ENCODE results near the gene LILRB5.

DNA sequence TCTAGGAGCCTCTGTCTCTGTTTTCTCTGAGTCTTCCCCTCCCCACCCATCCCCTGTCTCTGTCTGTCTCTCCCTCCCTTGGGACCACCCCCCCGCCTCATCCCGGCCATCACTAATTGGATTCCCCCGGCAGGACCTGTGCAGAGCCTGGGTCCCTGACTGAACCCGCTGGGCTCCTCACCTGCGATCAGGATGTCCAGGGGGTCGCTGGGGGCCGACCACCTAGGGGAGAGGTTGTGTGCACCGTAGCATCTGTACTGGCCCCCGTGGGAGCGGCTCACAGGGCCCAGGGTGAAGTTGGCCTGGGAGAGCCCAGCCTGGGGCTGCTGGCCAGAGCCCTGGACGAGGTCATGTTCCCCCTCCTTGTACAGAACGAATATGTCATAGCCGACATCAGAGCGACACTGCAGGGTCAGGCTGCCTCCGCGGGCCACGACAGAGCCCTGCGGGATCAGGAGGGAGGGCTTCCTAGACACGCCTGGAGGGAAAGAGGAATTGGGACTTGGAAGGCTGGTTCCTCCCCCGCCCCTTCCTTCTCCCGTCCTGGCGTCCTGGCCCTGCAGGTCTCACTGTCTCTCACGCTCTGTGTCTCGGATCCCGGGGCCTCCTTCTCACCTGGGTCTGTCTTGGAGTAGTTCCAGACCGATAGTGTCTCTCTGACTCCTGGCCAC, 1.8 kb downstream of the LILRB5 start:
- TF ChIP-seq EZH2 (IDR thresholded peaks at IDR 0.05; ENCODE audit: low read depth), result no peak
- no peak for TF ChIP-seq CTCF (conservative IDR thresholded peaks at IDR 0.05)

All from PC-9 (cell line).